Embryonic facial prominence (tissue), 1 donor: ENCODE data around the gene TMEM179.

Experiments used
- DNase-seq: peaks from one replicate; pipeline ENCODE4 v3.0.0-alpha.2; 2016; ENCODE audit errors: extremely low spot score

TMEM179 gene

GRCh38 chr14:104555430-104556255 lies 48.9 kb downstream of the TMEM179 start:
- no peak for DNase-seq

GRCh38 chr14:104554608-104555429 lies 49.8 kb downstream of the TMEM179 start:
- DNase-seq: no peak

DNA sequence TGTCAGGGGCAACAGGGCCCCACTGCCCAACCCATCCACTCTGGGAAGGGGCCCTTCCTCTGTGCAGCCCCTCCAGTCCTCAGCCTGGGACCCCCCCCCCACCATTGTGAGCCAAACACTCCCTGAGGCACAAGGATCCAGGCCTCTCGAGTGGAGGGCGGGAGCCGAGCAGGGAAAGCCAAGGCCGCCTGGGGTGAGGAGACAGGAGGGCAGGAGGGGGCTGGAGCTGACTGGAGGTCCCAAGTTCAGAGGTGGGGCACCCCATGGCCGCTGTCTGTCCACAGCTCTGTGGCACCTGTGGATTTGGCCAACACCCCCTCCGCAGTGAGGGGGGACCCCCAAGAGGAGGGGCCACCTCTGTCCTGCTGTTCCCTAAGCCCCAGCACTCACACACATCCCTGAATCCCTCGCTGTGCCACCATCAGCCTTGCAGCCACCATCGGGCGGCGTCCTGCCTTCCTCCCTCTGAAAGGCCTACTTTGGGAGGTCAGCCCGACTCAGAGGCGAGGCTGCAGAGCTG lies 50.4 kb downstream of the TMEM179 start:
- no peak for DNase-seq

GRCh38 chr14:104553166-104554087 lies 51.1 kb downstream of the TMEM179 start:
- no peak for DNase-seq

DNA sequence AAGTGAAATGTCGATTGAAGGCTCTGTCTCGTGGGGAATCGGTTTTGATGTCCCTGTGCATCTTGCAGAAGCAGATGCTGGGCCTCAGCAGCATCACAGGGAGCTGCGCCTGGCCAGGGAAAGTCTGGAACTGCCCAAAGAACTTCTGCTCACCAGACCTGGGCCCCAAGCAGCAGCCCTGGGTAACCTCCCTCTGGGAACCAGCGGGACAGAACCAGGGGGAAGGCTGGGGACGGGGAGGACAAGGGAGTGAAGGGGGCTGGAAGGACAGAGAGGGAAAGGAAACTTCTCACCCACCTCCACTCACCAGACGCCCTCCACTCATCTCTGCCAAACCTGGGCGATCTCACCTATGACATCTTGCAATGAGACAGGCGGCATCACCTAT lies 51.8 kb downstream of the TMEM179 start:
- DNase-seq: no peak

DNA sequence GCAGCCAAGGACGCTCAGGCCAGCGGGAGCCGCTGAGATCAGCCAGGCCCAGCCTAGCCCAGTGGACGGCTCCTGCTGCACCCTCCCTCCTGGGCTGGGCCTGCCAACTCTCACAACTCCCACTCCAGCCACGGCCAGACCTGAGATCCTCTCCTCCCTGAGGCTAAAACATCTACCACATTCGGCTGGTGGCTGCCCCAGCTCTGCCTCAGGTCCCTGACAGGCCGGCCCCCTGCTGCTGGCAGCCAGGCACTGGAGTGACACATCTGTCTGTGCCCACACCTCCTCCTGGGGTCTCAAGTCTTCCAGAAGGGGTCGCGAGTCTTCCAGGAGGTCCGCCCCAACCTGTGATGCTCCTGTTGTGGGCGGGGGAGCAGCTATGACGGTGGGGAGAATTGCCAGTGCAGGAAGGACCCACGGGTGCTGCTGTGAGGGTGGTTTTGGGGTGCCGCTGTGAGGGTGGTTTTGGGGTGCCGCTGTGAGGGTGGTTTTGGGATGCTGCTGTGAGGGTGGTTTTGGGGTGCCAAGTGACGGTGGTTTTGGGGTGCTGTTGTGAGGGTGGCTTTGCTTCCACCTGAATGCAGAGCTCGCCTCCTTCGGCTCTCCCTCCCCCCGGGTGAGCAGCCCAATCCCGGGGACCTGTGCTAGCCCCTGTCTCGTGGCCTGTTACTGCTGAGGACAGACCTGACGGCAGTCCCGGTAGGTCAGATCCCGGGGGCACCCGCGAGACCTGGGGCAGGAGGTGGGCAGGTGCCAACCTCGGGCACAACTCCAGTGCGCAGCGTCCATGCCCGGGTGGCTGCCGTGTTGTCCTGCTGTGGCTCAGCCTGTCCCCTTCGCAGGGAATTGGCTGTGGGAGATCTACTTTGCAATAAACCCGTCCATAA lies 52.5 kb downstream of the TMEM179 start:
- no peak for DNase-seq

DNA sequence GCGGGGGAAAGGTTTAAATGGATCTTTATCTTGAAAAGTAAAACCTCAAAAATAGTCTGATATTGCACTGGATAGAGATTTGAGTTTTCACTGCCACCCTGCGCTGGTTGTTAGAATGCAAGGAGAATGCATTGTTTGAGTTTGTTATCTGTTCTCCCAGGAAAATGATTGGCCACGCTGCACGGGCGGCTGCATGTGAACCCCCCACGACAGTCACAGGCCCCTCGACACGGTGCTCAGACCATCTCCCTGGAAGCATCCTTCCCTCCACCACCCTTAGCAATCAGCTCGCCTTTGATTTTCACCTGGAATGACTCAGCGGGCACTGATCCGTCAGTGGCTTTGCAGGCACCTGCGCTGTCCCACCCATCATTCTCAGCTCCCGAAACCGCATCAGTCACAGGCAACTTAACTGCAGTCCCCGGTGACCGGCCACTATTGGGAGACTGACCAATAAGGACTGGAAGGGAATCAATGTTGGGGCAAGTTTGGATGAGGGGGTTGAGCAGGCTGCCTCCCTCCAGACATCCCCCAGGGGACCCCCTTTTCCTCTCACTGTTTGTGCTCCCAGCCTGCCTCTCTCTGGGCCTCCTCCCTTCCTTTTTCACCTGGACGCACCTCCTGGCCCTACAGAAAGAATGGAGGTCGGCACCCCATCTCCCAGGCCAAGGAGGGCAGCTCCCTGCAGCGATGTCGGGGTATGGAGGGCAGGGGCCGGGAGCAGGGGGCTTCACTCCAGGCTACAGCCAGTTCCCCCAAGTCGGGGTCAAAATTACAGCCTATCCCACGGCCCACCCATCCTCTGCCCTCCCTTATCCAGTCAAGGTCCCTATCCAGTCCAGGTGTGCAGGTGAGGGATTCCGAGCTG lies 53.5 kb downstream of the TMEM179 start:
- no peak for DNase-seq

GRCh38 chr14:104550340-104550860 lies 54.2 kb downstream of the TMEM179 start:
- DNase-seq: no peak

DNA sequence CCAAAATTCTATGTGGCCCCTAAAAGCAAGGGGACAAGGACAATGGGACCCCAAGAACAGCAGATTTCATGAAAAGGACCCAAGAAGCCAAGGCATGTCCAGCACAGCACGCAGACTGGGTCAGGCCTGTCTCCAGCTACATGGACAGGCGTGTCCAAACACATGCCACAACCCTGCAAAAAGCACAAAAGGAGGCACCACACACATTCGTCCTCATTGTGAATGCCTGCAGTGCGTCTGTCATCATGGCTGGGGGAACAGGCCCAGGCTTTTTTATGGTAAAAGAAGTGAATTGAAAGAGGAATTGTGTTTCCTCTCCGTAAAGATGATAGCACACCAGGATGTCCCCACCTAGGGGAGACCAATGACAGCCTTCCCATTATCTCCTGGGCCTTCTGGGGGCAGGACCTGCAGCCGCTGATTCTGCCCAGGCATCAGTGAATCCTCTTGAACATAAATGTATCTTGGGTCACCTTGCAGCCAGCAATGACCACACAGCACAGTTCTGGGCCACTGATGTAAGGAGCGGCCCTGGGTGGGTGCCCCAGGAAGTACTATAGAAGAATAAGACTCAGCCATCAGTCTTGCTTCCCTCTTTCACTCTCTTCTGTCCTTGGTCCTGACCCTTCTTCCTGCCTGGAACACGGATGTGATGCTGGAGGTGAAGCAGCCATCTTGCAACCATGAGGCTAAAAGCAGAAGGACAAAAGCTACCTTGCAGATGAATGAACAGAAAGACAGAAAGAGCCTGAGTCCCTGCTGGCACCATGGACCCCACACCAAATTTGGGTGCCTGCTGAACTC lies 54.8 kb downstream of the TMEM179 start:
- no peak for DNase-seq

DNA sequence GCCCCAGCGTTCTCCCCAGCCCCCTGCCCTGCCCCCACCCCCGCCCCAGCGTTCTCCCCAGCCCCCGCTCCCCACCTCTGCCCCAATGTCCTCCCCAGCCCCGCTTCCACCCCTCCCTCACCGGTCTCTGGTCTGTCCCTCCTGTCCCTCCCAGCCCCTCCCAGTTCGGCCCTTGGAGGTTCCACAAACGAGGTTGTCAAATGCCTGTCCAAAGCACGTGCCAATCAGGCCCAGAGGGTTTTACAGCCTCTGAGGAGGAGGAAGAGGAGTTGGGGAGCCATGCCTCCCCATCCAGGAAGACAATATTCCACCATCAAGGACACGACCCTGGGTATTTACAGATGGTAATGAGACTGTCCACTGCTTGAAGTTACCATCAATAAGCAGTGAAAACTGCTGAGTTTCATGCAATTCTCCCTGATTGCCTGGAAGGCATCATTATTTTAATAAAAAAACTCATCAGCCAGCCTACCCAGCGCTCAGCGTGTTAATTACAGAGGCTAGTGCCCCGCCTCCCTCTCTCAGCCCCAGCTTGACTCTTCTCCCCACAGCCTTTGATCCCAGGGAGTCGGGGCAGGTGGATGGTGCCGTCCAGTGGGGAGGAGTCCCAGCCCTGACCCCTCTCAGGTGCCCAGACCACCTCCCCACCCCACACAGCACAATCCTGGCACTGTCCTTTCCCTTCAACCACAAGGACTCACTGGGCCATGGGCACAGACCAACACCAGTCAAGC lies 55.6 kb downstream of the TMEM179 start:
- no peak for DNase-seq

DNA sequence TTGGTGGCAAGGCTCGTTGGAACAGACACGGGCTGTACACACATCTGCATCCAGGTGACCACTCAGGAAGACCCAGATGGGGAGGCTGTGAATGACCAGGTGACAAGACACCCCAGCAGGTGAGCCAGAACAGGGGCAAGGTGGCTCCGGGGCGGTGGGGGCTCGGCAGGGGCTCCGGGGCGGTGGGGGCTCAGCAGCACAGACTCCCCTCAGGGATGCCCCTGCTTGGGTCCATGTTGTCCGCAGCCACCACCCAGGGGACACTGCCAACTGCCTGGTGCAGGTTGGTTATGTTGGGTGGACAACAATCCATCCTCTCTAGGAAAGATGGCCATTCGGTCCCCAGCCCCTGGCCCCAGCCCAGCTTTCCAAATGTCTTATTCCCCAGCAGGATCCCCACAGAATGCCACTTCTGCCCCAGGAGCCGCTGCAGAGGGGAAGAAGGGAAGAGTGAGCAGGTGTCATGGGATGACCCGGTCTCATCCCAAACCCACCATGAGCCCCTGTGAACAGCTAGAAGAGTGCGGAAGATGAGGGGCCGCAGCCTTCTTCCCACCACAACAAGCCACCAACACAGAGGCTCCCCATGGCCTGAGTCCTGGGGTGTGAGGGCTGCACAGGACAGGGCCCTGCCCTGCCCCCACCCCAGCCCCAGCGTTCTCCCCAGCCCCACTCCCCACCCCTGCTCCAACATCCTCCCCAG lies 56.4 kb downstream of the TMEM179 start:
- no peak for DNase-seq

- no peak for DNase-seq
Observed at GRCh38 chr14:104547310-104547997, 57.1 kb downstream of the TMEM179 start.

GRCh38 chr14:104546591-104547309 lies 57.8 kb downstream of the TMEM179 start:
- no peak for DNase-seq

- DNase-seq: no peak
Observed at GRCh38 chr14:104545942-104546501, 58.5 kb downstream of the TMEM179 start.

GRCh38 chr14:104545151-104545941 lies 59.2 kb downstream of the TMEM179 start:
- DNase-seq: peak; percentile 38
